ENCODE measurements around the gene LCORL.

- TF ChIP-seq CTCF (IDR thresholded peaks at IDR 0.05; ENCODE audit: low read depth, low read length, poor library complexity, severe bottlenecking) (no peak), EZH2phosphoT487 (IDR thresholded peaks at IDR 0.05; ENCODE audit: borderline replicate concordance, low read length) (no peak)
These were observed 36.4 kb upstream of the LCORL start for GRCh38 chr4:18057821-18058533.
